HG03520 (cell line): ENCODE results near the gene RAD18.

Experiments
- ATAC-seq: cut with Tn5 transposase; IDR thresholded peaks from one replicate; pipeline ENCODE4 v1.9.1; 2021; ENCODE audit warnings: mild to moderate bottlenecking, moderate library complexity; ENCODE audit not compliant: unreplicated experiment

Gene RAD18

DNA sequence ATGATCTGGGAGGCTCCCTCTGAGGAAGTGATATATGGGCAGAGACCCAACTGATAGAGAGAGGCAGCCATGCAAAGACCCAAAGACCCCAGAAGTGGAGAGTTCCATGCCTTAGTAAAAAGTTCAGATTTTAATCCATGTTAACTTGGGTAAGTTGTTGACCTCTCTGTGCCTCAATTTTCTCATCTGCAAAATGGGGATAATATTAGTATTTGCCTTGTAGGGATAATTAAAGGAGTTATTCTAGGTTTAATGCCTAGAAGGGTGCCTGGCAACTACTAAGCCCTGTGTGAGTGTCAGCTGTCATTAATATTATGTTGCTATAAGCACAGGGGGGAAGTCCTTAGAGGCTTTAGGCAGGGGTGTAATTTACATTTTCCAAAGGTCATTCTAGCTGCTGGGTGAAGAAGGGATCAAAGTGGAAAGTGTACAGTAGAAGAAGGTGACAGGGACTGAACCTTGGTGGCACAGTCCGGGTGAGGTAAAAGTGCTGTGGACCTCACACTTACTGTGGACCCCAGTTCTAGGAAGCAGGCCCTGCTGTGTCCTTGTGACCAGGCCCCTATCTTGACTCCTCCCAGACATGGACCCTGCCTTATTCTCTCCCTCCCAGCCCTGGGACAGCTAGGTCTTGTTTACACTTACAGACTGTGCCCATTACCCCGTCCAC lies 3.0 kb upstream of the RAD18 start:
- no peak for ATAC-seq

DNA sequence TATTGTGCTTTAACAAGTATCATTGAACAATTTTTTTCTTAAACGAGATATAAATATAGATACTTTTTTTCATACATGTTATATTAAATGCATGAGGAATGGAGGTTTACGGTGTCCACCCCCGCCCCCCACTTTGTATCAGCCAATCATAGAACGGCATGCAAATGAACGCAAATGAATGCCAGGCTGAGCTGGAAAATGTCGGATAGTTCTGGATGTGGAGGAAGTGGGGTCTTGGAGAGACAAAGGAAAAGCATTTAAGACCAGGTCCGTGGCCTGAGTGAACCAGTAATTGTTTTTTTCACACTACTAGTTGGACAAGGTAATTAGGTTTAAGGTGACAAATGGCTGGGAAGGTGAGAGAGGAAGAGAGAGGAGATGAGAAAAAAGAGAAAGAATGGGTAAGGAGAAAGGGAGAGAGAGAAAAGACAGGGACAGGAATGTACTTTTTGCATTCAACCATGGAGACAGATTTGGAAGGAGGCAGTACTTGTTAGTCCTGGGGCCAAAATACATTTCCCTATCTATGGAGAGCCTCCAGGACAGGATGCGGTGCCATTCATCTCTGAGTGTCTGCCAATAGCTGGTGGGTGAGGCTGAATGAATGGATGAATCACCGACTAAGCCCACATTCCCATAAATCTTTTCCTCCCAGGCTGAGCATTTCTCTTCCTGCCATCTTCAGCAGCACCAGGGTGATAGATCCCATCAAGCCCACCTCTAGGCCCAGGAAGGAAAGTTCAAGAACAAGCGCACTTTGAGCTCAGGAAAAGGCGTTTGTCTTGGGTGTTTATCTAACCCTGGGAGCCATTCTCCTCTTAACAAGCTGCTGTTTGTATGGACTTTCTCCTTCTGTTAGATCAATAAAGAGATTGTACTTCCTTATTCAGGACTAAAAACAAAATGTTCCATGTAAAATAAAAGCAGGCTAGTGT lies 1.4 kb upstream of the RAD18 start:
- no peak for ATAC-seq

- no peak for ATAC-seq
These were observed 928 bp downstream of the RAD18 start for GRCh38 chr3:8962226-8962861.

GRCh38 chr3:8959668-8960067 lies 3.6 kb downstream of the RAD18 start:
- no peak for ATAC-seq

DNA sequence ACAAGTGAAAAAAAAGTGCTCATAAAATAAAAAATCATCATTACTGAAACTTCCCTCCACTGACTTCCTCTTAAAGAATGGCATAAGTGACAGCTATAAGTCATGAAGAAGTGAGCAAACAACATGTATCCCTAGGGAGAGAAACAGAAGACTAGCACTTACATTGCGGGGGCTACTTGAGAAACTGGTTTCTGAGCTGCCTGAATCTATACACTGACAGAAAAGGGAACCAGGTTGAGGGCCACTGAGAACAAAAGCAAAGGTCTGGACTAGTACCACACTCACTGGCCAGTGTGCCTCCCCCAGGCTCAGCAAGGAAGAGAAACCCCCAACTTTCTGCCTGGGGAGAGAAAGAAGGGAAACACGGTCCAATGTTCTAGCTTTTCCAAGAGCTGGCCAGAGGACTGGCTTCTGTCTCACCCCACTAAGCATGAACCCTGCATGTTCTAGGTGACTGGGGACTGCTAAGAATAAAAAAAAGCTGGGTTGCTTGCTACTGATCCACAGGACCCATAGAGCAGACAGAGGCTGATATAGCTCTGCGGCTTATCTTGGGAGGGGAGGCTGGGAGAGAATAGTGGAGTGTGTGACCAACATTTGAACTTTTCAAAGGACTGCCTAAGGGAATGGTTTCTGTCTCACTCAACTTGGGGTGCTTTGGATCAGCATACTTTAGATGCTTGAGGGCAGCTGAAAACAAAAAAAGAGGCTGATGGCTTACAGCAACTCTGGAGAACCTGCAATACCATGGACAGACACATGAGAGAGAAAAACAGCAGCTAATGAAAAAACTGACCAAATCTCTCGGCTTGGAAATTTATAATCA lies 8.1 kb downstream of the RAD18 start:
- ATAC-seq = peak; percentile 79

DNA sequence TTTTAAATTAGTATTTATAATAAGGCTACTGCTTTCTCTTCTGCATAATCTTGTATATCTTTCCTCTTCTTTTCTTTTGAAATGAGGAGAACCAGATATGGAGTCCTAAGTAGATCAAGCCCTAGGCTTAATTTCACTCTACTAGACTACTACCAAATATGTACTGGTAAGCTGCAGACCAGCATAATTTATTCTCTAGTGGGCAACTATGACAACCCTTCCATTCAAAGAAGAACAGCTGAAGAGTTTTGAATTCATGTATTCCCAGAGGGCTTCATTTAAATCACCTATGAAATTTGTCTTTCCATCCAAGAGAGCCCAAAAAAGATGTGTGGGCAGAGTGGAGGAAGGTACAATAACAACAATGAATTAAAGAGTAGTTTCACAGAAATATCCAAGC lies 10.0 kb downstream of the RAD18 start:
- no peak for ATAC-seq

DNA sequence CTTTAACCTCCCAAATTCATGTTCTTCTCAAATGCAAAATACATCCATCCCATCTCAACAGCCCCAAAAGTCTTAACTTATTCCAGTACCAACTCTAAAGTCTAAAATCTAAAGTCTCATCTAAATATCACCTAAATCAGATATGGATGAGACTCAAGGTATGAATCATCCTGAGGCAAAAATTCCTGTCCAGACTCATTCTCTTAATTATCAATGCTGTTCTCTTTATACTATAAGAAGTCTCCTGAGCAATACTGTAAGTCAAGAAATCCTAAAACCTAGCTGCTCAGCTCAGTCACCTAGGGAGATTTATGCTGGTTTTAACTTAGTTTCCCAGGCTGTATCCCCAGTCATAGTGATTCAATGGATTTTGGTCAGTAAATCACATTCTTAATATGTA lies 11.1 kb downstream of the RAD18 start:
- ATAC-seq = no peak

DNA sequence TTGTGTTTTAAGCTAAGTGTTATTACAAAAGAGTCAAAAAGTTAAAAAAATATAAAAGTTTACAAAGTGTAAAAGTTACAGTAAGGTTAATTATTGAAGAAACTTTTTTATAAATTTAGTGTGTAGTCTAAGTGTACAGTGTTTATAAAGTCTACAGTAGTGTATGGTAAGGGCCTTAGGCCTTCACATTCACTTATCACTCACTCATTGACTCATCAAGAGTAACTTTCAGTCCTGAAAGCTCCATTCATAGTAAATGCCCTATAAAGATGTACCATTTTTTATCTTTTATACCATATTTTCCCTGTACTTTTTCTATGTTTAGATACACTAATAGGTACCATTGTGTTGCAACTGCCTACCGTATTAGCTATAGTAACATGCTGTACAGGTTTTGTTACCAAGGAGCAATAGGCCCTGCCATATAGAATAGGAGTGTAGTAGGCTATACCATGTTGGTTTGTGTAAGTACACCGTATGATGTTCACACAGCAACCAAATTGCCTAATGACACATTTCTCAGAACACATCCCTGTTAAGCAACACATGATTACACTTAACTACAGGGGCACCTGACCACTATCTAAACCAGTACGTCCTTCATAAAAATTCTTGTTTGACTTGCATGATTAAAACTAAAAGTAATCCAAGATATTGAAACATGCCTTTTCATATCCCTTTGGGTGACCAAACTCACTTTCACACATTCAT lies 17.2 kb downstream of the RAD18 start:
- no peak for ATAC-seq

GRCh38 chr3:8942746-8943488 lies 20.4 kb downstream of the RAD18 start:
- no peak for ATAC-seq

GRCh38 chr3:8942115-8942514 lies 21.2 kb downstream of the RAD18 start:
- no peak for ATAC-seq

DNA sequence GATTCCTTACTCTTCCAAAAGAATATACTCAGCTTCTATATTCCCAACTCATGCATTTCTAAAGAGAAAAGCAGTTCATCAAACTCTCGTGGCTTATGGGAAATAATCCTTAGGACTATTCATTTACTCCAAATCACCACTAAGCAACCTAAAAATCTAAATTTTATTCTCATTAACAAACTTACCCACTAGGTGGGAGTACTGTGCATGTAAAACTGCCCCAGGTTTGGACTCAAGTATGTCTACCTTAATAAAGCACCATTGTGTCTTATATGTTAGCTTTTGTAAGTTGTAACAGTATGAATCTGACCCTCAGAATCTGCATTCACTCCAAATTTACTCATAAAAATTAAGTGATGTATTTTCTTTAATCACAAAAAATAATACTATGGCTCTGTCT lies 25.3 kb downstream of the RAD18 start:
- peak; percentile 56 for ATAC-seq

DNA sequence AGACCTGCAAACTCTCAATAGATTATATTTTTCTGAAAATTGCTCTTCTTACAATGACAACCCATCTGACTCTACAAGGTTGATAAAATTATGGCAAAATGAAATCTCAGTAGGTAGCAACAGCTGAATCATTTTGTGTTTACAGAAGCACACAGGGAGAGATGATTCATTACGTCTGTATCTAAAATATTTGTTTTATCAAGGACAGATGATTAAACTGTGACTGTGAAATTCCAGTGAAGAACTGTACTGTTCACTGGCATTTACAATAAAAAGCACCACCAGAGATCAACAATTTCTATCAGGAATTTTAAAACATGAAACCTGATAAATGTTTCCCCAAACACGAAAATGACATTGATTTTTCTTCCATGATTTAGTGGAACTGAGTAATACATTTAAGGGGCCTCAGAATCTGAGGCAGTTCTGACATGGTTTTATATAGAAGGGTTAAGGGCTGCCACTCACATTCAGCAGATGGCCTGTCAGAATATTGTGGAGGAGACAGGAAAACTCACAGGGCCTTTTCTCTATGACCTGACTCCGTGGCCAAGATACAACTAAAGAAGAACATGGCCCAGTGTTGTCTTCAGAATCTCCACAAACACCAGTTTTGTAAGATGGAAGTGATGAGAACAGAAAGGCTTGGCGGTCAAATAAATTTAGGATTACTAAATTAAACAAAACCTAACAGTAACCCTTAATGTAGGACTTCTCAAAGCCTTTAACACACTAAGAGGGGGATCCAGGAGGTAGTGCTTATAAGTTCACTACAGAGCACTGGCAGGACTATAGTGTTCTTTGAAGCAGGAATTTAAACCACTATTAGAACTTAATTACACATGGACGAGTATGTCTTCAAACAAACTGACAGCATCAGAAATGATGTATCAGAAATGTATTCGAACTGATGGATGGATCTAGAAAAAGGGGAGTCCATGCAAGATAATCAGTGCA lies 25.9 kb downstream of the RAD18 start:
- no peak for ATAC-seq

DNA sequence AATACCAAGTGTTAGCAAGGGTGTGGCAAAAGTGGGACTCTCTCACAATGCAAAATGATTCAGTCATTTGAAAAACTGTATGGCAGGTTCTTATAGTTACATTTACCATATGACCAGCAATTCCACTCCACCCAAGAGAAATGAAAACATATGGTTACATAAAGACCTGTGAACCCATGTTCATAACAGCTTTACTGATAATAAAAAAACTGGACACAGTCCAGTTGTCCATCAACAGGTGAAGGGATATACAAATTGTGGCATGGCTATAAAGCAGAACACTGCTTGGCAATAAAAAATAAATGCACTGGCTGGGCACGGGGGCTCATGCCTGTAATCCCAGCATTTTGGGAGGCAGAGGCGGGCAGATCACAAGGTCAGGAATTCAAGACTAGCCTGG lies 30.8 kb downstream of the RAD18 start:
- no peak for ATAC-seq

- ATAC-seq = no peak
These were observed 31.9 kb downstream of the RAD18 start for GRCh38 chr3:8931342-8931741.

GRCh38 chr3:8929860-8930259 lies 33.4 kb downstream of the RAD18 start:
- ATAC-seq = no peak

DNA sequence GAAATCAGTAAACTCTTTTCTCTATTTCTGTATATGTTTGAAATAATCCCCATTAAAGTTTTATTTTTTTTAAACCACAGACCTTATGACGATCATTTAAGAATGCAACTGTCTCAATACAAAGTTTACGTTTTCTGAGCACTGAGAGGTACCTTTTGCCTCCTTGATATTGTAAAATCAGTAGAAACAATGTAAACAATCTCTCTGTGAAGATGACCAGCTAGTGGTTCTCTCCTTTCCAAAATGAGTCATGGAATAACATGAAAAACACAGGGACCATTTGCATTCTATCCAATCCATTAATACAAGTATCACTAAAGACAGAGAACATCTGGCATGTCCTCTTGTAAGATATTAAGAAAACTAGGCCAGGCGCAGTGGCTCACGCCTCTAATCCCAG lies 48.8 kb downstream of the RAD18 start:
- ATAC-seq = no peak

GRCh38 chr3:8911781-8912180 lies 51.5 kb downstream of the RAD18 start:
- ATAC-seq = no peak

- no peak for ATAC-seq
These were observed 54.1 kb downstream of the RAD18 start for GRCh38 chr3:8909160-8909559.

DNA sequence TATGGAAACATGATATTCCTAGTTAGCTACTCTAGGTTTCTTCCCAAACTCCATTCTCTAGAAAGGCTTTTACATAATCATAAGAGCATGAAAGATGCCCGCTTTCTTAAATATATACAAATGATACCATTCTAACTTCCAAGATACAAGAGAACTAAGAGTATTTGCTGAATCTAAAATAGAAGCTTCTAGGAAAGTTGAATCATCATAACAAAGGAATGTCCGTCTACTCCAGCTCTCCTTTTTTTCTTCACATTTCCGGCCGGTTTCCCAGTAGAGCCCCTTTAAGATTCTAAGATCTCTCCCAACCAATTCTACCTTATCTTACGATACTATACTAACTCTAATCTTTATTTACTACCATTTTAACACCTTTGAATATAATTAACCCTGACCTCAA lies 60.1 kb downstream of the RAD18 start:
- ATAC-seq = no peak
